PC-9 (cell line): ENCODE data around the gene ARHGAP24.

ENCODE experiments used
- EZH2 ChIP-seq: fragments of 200-600 bp; sonication (generic); IDR thresholded peaks from 2 replicates; pipeline ENCODE4 v1.8.0; 2017; ENCODE audit warnings: antibody characterized with exemption, low read depth
- TF ChIP-seq, protein P1 (sequence below): fragments of 200-600 bp; sonication (generic); conservative IDR thresholded peaks from 2 replicates; pipeline ENCODE4 v1.6.1; 2017; ENCODE audit warnings: mixed run types, antibody characterized with exemption, mild to moderate bottlenecking, moderate library complexity

DNA sequence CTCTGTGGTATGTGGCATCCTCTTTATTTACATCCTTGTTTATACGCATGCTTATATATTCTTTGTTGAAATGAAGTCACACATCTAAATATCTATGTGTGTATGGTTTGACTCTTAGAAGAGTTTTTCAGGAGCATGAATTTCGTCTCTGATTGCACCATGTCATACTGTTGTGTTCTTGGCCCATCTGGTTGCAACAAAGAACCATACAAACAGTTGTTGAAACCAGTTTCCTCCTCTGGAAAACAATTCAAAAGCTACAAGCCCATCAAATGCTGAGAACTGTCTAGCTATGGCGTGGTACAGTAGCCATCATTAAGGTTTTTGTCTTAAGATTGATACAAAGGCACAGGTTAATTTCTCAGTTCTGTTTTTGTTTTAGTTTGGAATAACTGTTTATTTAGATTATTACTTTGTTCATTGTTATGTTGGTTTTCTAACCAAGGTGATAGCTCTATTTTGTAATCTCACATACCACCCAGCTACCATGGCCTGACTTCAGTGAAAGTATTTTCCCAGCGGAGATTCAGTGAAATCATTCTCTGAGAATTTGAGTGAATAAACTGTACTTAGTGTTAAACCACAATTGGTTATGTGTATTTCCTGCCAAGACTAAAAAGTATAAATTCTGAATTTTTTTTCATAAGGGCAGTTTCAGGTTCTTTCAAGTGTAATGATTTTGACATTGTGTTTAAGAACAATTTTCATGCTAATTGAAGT lies 91.0 kb downstream of the ARHGAP24 start:
- TF ChIP-seq, protein P1, sequence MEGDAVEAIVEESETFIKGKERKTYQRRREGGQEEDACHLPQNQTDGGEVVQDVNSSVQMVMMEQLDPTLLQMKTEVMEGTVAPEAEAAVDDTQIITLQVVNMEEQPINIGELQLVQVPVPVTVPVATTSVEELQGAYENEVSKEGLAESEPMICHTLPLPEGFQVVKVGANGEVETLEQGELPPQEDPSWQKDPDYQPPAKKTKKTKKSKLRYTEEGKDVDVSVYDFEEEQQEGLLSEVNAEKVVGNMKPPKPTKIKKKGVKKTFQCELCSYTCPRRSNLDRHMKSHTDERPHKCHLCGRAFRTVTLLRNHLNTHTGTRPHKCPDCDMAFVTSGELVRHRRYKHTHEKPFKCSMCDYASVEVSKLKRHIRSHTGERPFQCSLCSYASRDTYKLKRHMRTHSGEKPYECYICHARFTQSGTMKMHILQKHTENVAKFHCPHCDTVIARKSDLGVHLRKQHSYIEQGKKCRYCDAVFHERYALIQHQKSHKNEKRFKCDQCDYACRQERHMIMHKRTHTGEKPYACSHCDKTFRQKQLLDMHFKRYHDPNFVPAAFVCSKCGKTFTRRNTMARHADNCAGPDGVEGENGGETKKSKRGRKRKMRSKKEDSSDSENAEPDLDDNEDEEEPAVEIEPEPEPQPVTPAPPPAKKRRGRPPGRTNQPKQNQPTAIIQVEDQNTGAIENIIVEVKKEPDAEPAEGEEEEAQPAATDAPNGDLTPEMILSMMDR = no peak
- TF ChIP-seq EZH2 = no peak
